GM18909 (cell line): Measurements from ENCODE around the gene MAD1L1.
"Not testable (repeated sequence)": the region's sequence is repeated elsewhere in the genome, so short reads cannot be mapped to it uniquely, and the experiment has no call there.

Experiments
- ATAC-seq: cut with Tn5 transposase; IDR thresholded peaks from one replicate; pipeline ENCODE4 v1.9.1; 2021; ENCODE audit warnings: mild to moderate bottlenecking; ENCODE audit not compliant: unreplicated experiment, poor library complexity

MAD1L1 gene

DNA sequence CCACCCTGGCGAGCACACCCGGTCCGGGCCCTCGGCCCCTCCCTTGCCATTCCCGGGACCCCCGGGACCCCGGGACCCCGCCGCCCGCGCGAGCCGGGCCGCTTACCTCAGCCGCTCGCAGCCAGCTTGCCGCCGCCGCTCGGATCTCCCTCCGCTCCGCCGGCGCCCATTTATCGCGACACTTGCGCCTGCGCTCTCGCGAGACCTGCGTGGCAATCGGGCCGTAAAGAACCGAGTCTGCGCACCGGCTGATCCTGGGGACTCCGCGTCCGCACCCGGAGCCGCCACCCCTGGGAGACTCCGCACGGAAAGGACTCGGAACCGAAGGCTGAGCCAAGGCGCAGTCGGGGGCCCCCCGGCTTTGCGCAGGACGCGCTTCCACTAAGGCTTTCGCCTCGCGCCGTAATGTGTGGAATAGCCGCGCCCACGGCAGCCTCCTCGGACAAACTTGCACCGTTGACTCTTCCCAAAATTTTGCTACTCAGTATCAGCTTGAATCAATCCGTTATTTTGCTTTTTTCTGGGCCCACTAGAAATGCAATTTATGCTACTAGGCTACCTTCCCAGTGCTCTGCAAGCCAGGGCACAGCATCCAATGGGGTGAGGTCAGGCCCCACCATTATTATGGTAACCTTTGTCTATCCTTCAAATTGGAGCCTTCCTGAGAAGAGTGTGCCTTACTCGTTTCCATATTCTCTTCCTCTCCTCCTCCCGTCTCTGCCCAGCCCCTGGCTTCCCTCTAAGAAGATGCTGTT, at the start of gene MAD1L1:
Gene MAD1L1, minus strand, starts transcription at position 180 of the 755 bp plus-strand sequence. CDS start 2,812 bp downstream, outside the sequence.
- ATAC-seq: peak; percentile 80

DNA sequence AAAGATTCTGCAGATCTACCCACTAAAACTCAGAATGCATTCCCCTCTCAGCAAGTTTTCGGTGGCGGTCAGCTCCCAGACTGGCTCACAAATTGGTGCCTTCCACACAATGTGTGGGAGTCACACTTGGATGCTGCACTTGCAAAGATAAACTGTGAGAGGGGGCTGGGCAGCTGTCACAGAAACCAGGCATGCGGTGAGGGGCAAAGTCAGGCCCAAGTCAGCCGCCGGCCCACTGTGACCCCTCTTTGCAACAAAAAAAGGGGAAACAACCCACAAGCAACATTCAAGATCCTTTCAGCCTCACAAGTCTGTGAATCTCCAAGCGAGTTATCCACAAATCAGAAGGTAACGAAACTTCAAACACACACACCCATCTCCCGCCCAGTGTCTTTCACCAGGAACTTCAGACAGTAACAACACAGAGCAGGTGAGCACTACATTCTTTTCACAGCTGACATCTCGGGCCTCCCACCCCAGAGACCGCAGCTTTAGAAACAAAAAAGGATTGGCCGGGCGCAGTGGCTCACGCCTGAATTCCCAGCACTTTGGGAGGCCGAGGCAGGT, 49.5 kb upstream of the MAD1L1 start:
- ATAC-seq: no peak

DNA sequence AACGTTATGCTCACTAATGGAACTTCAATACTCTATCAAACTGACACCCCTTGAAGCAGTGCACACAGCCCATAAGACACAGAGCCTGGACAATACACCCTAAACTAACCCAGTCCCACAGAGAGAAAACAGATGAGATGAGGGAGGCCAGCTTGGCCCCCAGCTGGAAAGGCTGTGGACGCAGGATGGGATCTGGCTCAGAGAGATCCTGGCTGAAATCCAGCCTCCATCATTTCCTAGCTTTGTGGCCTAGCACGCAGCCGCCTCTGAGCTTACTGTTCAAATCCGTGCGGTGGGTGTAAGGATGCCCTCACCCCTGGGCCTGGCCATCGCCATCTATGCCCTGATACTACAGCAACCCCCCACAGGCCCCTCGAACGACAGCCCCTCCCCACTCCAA, 48.8 kb upstream of the MAD1L1 start:
- ATAC-seq: no peak

DNA sequence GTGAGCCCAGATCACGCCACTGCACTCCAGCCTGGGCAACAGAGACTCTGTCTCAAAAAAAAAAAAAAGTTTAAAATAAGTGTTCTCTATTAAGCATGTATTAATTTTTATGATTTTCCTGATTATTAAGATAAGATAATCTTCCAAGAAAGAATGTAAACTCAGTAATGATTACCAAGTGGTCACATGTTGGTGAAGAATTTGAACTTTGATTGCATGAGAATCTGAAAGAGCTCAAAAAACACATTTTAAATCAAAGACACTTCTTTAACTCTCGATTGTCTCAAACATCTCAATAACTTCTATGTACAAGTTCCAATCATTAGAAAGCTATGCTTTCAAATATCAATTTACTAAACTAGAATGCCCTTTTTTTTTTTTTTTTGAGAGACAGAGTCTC, 47.7 kb upstream of the MAD1L1 start:
- no peak for ATAC-seq

DNA sequence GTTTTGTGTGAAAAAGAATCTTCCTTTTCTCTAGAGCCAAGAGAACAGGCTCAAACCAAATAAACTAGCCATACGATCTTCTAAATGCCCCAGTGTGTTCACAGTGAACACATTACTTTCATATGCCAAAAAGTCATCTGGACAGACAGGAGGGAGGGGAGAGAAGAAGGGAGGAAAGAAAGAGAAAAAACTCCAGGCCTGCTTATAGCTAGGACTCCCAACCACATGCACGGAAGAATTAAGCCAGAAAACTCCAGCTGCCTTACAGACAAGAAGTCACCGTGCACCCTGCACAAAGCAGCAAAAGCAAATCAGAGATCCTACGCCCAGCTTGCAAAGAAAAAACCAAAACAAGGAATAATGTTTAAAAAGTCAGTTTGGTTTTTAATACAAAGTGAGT, 47.2 kb upstream of the MAD1L1 start:
- no peak for ATAC-seq

DNA sequence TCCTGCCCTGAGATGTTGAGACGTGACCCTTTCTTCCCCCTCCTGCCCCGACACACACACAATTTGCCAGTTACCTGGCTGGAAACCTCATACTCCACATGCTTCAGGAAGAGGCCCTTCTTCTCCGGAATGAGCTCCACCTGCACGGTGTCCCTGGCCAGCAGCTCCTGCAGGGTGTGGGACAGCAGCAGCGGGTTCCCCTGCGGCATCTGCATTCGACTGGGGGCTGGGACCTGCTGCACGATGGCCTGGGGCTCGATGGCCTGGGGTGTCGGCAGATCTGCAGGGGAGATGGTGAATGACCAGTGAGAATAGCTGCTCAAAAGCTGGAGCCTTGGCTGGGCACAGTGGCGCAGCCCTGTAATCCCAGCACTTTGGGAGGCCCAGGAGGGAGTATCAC, 45.3 kb upstream of the MAD1L1 start:
- ATAC-seq: no peak

DNA sequence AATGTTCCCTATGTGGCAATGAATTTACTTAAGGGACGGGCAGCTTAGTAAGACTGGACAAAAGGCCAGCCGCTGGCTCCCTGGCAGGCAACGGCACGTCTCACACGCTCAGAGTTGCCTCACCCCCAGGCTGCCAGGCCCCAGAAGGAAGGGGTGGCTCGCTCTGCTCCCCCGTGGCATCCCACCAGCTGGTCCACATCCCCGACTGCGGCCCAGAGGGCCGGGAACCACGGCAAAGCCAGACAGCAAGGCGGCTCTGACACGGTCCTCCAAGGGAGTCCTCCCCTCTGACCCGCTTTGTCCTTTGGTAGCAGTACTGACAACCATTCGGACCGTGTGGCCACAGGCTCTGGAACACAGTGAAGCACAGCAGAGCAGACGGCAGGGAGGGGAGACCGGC, 43.4 kb upstream of the MAD1L1 start:
- no peak for ATAC-seq

DNA sequence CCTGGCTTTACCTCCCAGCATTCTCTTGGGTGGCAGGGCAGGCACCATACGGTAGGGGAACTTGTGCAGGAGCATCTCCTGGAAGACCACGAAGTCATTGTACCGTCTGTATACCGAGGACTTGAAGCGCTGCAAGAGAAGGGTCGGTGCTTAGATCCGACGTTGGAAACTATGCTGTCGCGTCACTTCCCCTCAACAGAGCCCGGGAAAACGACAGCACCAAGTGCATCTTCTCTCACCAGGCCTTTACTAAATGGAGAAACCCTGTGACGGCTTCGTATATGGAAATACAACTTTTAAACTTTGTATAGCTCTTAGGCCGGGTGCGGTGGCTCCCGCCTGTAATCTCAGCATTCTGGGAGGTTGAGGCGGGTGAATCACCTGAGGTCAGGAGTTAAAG, 42.4 kb upstream of the MAD1L1 start:
- ATAC-seq: no peak

DNA sequence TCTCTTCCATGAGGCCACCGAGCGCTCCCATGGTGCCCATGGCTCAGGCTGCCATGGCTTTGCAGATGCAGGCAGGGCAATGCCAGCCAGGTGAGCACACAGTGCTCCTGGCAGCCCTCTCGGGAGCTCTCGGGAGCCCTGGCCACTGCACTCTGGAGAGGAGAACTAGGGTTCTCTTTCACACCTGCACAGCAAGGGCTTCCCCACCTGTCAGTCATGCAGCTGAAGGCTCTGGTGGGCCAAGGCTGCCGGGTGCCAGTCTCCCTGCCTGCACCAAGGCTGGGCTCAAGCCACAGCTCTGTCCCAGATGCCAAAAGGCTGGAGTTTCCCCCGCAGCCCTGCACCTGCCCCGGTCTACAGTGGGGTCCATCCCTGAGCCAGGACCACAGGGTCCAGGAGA, 41.9 kb upstream of the MAD1L1 start:
- no peak for ATAC-seq

DNA sequence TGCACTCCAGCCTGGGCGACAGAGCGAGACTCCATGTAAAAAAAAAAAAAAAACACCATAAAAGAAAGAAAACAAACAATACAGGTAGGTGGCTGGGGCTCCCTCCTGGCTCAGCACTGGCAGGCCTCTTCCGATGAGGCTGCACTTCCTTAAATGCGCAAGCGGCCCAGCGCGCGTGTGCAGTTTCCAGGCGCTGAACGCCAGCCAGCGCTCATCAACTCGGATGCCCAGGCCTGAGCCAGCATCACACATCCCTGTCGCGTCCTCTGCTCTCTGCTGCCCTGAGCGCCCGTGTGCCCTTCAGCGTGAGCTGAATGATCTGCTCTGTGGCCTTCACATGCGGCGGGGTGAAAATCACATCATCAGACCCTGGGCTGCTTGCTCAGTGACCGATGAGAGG, 41.1 kb upstream of the MAD1L1 start:
- ATAC-seq: no peak

DNA sequence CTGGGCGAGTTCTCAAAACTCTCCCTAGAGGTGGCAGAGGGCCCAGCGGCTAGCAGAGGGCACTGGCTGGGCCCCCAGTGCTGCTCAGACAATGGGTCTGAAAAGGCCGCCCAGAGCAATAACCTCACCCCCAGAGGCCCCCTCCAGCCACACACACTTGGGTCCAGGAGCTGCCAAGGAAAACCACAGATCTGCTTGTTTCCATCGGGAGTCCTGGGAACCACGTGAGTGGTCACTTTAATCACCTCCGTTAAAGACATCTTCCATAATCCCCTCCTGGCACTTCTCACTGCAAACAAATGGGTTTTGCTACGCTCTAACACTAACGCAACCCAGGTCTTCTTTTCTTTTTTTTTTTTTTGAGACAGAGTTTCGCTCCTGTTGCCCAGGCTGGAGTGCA, 39.3 kb upstream of the MAD1L1 start:
- ATAC-seq: no peak

DNA sequence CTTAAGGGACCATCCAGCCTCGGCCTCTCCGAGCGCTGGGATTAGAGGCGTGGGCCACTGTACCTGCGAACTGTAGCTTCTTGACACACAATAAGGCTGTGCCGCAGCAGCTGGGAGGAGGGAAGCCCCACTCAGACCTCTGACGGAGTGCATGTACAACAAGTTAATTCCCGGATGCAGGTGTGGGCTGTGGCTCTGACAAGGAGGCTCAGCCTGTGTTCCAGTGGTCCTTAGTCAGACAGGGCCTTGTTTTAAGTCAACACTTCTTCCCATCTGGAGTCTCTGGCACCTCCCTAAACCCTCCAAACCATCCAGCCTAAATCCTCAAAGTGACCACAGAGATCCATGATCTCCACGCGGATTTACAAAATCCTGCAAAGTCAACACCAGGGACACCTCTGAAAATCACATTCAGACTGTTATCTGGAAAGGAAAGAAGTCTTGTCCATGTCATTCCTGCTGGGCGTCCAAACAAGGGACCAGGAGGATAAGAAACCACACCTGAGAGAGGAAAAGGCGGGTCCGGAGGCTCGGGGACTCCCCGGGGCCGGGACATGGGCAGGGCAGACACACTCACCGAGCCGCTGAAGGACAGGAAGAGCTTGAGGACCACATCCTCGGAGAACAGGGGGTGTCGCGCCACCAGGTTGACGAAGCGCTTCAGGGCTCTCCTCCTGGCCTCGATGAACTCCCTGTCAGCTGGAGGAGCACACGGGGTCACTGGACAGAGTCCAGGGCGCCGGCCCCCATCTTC, 38.7 kb upstream of the MAD1L1 start:
- ATAC-seq: no peak

DNA sequence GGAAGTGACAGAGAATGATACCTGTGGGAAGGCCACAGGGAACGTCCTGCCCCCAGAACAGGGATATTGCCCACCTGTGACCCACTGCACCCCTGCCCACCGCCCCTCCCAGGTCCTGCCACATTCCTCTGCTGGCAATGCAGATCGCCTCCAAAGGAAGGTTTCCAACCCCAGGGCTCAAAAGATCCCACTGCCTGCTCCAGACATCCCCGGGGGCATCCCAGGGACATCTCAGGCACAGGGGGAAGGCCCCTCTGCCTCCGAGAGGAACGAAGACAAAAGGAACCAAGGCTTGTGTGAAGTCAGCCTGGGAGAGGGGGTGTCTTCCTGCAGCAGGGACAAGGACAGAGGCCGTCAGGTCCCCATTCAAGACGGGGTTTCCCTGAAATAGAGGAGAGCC, 37.8 kb upstream of the MAD1L1 start:
- no peak for ATAC-seq

DNA sequence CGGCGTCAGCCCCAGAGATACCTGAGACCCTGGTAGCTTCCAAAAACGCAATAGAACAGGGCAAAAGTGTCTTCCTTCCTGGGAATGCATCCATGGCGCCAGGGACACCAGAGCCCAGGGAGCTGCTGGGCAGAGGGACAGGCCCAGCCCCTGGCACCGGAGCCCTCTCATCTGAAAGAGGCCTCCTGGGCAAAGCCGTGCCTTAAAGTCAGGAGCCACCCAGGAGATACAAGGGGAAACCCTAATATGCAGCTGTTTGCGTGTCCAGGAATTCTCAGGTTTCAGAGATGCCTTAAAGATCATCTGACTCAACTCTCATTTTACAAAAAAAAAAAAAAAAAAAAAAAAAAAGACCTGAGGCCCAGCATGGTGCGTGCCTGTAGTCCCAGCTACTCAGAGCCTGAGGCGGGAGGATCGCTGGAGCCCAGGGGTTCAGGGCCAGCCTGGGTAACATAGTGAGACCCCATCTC, 37.3 kb upstream of the MAD1L1 start:
- no peak for ATAC-seq

DNA sequence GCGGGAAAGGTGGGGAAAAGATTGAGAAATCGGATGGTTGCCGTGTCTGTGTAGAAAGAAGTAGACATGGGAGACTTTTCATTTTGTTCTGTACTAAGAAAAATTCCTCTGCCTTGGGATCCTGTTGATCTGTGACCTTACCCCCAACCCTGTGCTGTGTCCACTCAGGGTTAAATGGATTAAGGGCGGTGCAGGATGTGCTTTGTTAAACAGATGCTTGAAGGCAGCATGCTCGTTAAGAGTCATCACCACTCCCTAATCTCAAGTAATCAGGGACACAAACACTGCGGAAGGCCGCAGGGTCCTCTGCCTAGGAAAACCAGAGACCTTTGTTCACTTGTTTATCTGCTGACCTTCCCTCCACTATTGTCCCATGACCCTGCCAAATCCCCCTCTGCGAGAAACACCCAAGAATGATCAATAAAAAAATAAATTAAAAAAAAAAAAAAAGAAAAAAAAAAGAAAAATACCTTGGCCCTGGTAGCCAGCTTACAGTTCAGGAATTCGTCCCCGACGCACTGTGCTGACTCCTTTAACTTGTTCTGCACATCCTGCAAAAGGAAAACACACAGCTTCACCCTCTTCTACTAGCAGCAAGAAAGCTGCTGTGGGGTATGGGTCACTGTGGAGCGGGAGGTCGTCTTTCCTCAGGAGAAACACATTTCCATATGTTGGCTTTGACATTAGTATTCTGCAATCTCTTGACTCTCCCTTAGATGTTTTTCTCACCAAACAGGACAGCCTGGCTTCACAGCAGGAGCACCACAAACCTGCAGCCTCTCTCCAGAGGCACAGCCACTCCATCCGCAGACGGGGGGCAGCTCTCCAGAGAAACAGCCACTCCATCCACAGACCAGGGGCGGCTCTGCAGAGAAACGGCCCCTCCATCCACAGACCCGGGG, 36.6 kb upstream of the MAD1L1 start:
- ATAC-seq: not testable (repeated sequence)

DNA sequence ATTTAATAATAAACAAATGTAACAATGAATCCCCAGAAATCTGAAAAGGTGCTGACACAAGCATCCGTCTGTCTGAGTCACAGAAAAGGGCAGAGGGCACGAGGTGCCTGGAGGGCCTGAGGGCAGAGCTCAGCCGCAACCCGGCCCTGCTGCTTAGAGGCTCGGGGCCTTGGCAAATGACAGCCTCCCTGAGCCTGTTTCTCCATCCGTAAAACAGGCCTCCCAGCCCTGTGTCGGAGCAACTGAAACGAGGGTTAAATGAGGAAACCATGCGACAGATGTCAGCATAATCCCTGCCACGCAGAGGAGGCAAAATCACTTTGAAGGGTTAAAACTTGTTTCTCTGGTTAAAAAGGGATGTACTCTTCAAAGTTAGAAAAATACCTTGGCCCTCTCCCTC, 34.2 kb upstream of the MAD1L1 start:
- ATAC-seq: no peak

DNA sequence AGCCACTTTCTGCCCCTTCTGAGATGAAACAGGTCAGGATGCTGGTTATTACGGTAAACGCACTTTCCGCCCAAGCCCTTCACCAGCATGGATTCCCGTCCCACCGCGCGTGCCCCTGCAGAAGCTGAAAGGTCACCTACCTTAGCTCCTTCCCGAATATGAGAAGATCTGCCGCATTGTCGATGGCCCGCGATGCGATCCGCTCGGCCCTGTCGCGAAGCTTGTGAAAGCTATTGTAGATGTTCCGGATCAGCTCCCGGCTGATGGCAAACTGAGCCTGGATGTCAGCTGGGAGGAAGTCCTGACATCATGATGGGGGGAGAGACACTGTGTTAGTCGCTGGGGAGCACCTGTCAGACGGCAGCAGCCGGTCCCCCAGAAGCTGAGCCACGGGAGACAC, 31.4 kb upstream of the MAD1L1 start:
- ATAC-seq: no peak

DNA sequence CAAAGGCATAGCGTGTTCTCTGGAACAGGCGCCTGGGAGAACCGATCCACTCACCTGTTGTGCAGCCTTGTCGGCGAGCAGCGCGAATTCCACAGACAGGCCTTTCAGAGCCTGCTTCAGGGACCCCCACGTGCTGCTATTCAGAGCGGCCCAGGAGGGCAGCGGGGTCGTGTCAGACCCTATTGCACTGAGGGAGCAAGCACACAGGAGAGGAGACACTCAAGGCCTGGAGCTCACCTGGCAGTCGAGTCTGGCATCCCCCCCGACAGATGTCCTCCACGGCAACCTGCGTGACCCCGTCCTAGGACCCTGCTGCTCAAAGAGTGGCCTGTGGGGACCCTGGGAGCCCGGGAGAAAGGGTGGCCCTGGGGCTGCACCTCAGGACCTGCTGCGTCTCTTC, 30.4 kb upstream of the MAD1L1 start:
- ATAC-seq: no peak

DNA sequence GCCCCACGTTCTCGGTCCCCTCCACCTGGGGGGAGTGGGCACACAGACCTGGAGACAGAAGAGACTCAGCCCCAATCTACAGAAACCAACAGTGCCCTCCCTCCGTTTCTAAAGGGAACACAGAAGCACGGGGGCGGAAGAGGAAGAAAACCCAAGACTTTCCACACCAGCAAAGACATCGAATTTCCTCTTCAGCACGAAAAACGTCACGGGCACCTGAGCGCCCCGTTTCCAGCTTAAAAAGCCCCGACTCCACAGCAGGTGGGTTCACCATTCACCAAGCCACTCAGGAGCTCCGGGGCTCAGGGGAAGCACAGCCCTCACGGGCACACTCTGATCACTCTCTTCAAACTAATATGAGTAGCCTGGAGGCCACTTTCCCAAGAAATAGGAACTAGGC, 28.9 kb upstream of the MAD1L1 start:
- ATAC-seq: no peak

DNA sequence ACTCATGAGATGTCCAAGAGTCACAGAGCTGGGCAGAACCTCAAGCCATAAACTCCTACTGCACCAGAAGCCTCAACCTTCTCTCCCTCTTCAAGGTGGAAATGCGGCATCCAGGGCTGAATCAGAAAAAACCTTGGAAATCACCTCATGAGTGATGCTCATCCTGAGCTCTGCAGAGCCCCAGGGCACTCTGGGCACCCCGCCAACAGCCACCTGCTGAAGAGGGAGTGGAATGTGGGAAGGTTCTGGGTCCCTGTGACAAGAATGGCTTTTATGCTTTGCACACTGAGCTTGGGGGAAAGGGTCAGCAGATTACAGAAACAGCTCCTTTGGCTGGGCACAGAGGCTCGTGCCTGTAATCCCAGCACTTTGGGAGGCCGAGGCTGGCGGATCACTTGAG, 28.1 kb upstream of the MAD1L1 start:
- no peak for ATAC-seq
